HepG2 (cell line): ENCODE data around the gene CDIP1. TPM values are rescaled to one million over a fixed set of nuclear protein-coding genes. Genes with fewer than 3 reads are reported as not detected.

Experiments
- ATAC-seq: fragments of 200-7000 bp; cut with Tn5 transposase; 3 replicates; pipeline ENCODE4 v1.9.1; 2020; ENCODE audit warnings: mild to moderate bottlenecking, moderate library complexity
- BruUV-seq: library from RNA; stranded (reverse); fragments of 400-500 nt; replicated peaks from 2 replicates; lab custom pipeline; 2021; lab: Mats Ljungman, UMichigan
- CTCF ChIA-PET: fragments of 300-600 bp; formaldehyde crosslinking; extraction: SDS; loops from one replicate; lab custom pipeline; 2021; ENCODE audit warnings: low total read pairs, inconsistent platforms, low intra/inter-chr PET ratio; lab: Yijun Ruan, JAX
- POLR2A ChIA-PET: fragments of 350-600 bp; sonication (Branson Sonifier 250); formaldehyde crosslinking; loops from one replicate; lab custom pipeline; 2020; ENCODE audit warnings: antibody characterized with exemption, inconsistent platforms; lab: Yijun Ruan, JAX
- DNase-seq: peaks from one replicate; pipeline ENCODE4 v3.0.0-alpha.2; 2015; ENCODE audit warnings: low spot score
- FAIRE-seq: peaks from 3 replicates; lab custom pipeline; 2011; peaks lifted over from hg19 to GRCh38; lab: Jason Lieb, UNC
- H2AFZ ChIP-seq: one replicate; pipeline ENCODE4 v1.6.1; 2011; ENCODE audit warnings: low read length, inconsistent platforms
- H3K27ac ChIP-seq: fragments of 300-600 bp; 3 replicates; pipeline ENCODE4 v1.8.0; 2011; ENCODE audit warnings: mixed run types, mild to moderate bottlenecking, mixed read lengths, low read length, inconsistent platforms; ENCODE audit not compliant: insufficient read depth; ENCODE audit errors: extremely low read length
- H3K27me3 ChIP-seq, 2 experiments: fragments of 200-600 bp in 1 of 2; 2 replicates in 1 of 2; 3 replicates in 1 of 2; pipeline versions ENCODE4 v1.6.0 to v1.8.0; 2011; ENCODE audit warnings: low read length in 2 of 2, mild to moderate bottlenecking in 2 of 2, moderate library complexity in 2 of 2, inconsistent platforms in 1 of 2; ENCODE audit not compliant: insufficient read depth in 2 of 2, control insufficient read depth in 1 of 2
- H3K36me3 ChIP-seq, 2 experiments: fragments of 200-600 bp in 1 of 2; replicated peaks in 1 of 2; 2 replicates in 1 of 2; 3 replicates in 1 of 2; pipeline versions ENCODE4 v1.5.1 to v1.8.0; 2011; ENCODE audit warnings: low read length in 2 of 2, inconsistent platforms in 1 of 2; ENCODE audit not compliant: insufficient read depth in 2 of 2, control insufficient read depth in 1 of 2
- H3K4me1 ChIP-seq: 2 replicates; pipeline ENCODE4 v1.5.1; 2012; ENCODE audit warnings: low read length, inconsistent platforms; ENCODE audit not compliant: insufficient read depth
- H3K4me2 ChIP-seq: 2 replicates; pipeline ENCODE4 v1.6.0; 2011; ENCODE audit warnings: low read depth, low read length, inconsistent platforms
- H3K4me3 ChIP-seq, 3 experiments: fragments of 200-600 bp in 1 of 3; sonication (generic), shearing (Covaris generic) in 1 of 3; replicated peaks in 1 of 3; 2 replicates each; pipeline ENCODE4 v1.5.1; 2011 to 2016; ENCODE audit warnings: low read length in 3 of 3, inconsistent platforms in 2 of 3, low read depth in 2 of 3, mild to moderate bottlenecking in 2 of 3, control low read depth in 1 of 3, mixed read lengths in 1 of 3; ENCODE audit not compliant: insufficient read depth in 1 of 3
- H3K79me2 ChIP-seq: one replicate; pipeline ENCODE4 v1.6.1; 2011; ENCODE audit warnings: low read length, inconsistent platforms; ENCODE audit not compliant: insufficient read depth
- H3K9ac ChIP-seq: 2 replicates; pipeline ENCODE4 v1.6.0; 2011; ENCODE audit warnings: mild to moderate bottlenecking, low read depth, low read length, inconsistent platforms; ENCODE audit not compliant: insufficient read depth
- H3K9me3 ChIP-seq: 2 replicates; pipeline ENCODE4 v1.5.1; 2012; ENCODE audit warnings: mild to moderate bottlenecking, low read length
- H4K20me1 ChIP-seq: 2 replicates; pipeline ENCODE4 v1.6.0; 2011; ENCODE audit warnings: inconsistent platforms, mild to moderate bottlenecking, low read length, moderate library complexity; ENCODE audit not compliant: insufficient read depth
- FOXJ3 ChIP-seq: sonication (generic); formaldehyde crosslinking; IDR thresholded peaks from 2 replicates; pipeline ENCODE4 v1.4.0; 2020; ENCODE audit warnings: missing genetic modification reagents, mild to moderate bottlenecking, borderline replicate concordance
- GFI1 ChIP-seq: sonication (generic); formaldehyde crosslinking; IDR thresholded peaks from 2 replicates; pipeline ENCODE4 v1.5.0; 2020; ENCODE audit warnings: missing genetic modification reagents, mild to moderate bottlenecking, borderline replicate concordance
- HMGXB3 ChIP-seq: sonication (generic); formaldehyde crosslinking; IDR thresholded peaks from 2 replicates; pipeline ENCODE4 v1.4.0; 2020; ENCODE audit warnings: missing genetic modification reagents, borderline replicate concordance
- MLXIP ChIP-seq: sonication (generic); formaldehyde crosslinking; IDR thresholded peaks from 2 replicates; pipeline ENCODE4 v1.9.0; 2021; ENCODE audit warnings: missing genetic modification reagents, borderline replicate concordance
- MXD4 ChIP-seq: IDR thresholded peaks from 2 replicates; pipeline ENCODE4 v1.6.1; 2016; ENCODE audit warnings: mild to moderate bottlenecking, missing biosample characterization, missing genetic modification reagents
- POGZ ChIP-seq: sonication (generic); formaldehyde crosslinking; IDR thresholded peaks from 2 replicates; pipeline ENCODE4 v1.4.0; 2020; ENCODE audit warnings: mild to moderate bottlenecking, missing genetic modification reagents
- TFDP2 ChIP-seq: sonication (generic); formaldehyde crosslinking; IDR thresholded peaks from 2 replicates; pipeline ENCODE4 v1.4.0; 2020; ENCODE audit warnings: missing genetic modification reagents
- ZNF280B ChIP-seq: sonication (generic); formaldehyde crosslinking; IDR thresholded peaks from 2 replicates; pipeline ENCODE4 v1.5.0; 2020; ENCODE audit warnings: missing genetic modification reagents, mild to moderate bottlenecking, borderline replicate concordance
- ZNF501 ChIP-seq: sonication (generic); formaldehyde crosslinking; IDR thresholded peaks from 2 replicates; pipeline ENCODE4 v1.5.1; 2020; ENCODE audit warnings: mild to moderate bottlenecking, moderate library complexity, missing genetic modification reagents
- ZNF567 ChIP-seq: sonication (generic); formaldehyde crosslinking; IDR thresholded peaks from 2 replicates; pipeline ENCODE4 v1.8.1; 2023; ENCODE audit warnings: mild to moderate bottlenecking, missing genetic modification reagents, borderline replicate concordance
- WGBS: methylation state at CpG from one replicate; pipeline ENCODE4 v1.1.6; 2017; ENCODE audit warnings: low lambda C conversion rate; 5-methylcytosine and 5-hydroxymethylcytosine counted together
- in situ Hi-C: cut with HindIII; loops from 2 replicates; pipeline ENCODE4 v1.10.0; 2017; ENCODE audit warnings: low pct_unique_long_range_greater_than_20kb; ENCODE audit not compliant: extremely low pct_ligation_motif_present
- intact Hi-C: fragments of 100-400 bp; cut with micrococcal nuclease; formaldehyde crosslinking; loops from one replicate; pipeline ENCODE4 v1.10.0; 2022; ENCODE audit not compliant: unreplicated experiment
- polyA plus RNA-seq, 8 experiments: library from polyadenylated mRNA; depleted of rRNA in 3 of 8; stranded (reverse) in 7 of 8; unstranded in 1 of 8; fragments of >200 nt; fragmentation: Illumina TruSeq in 4 of 8; extraction: Trizol in 4 of 8; gene quantifications; 2 replicates each; pipeline versions ENCODE4 v1.2.1 to v1.2.3, GENCODE V29; 2011 to 2016; ENCODE audit warnings: low read depth in 4 of 8, missing spikeins in 1 of 8, mixed read lengths in 1 of 8; ENCODE audit not compliant: insufficient read depth in 1 of 8
- total RNA-seq, 5 experiments: library from RNA; depleted of rRNA; stranded (reverse); fragments of >200 nt; fragmentation: Illumina TruSeq; extraction: Trizol; gene quantifications; 2 replicates each; pipeline ENCODE4 v1.2.3, GENCODE V29; 2016; ENCODE audit warnings: low read depth in 1 of 5

CDIP1 gene
- total and polyA plus RNA-seq, 2 of the 13 experiments (the other 11 are each of a cell fraction or from before 2014, with no cell fraction given) = 31.2 to 56.7 TPM

GRCh38 chr16:4510747-4511426, 27.7 kb downstream of the CDIP1 start:
- Histone ChIP-seq H3K9ac (no peak overlapping the region), H3K4me1 (peaks cover 13% of the 10 kb centered on the region; the same call in 1 of the 2 replicates), H3K36me3 (peaks cover 33 to 71% of the 10 kb centered on the region in 2 experiments), H3K9me3 (no peaks in the 10 kb centered on the region), H3K27ac (no peak overlapping the region), H3K4me3 (no peak overlapping the region), H3K27me3 (no peaks in the 10 kb centered on the region), H2AFZ (no peak overlapping the region), H3K79me2 (peaks cover 16% of the 10 kb centered on the region), H4K20me1 (peaks cover 20% of the 10 kb centered on the region), H3K4me2 (no peak overlapping the region)
- WGBS = 88% methylated on average over 7 of the region's 14 CpGs
- in situ Hi-C loops = loop anchor here (5.0 to 25.0 kb wide), 3 partner anchors 36 to 451 kb away; partner anchors contain the start of gene SEC14L5
- BruUV-seq = no TSS peak
- ChIA-PET POLR2A (interaction anchor here (1.0 to 1.3 kb wide), 2 partner anchors 27 to 39 kb away, joined by 3 to 6 read pairs; partner anchors contain the start of gene CDIP1), CTCF (interaction anchor here (1.8 kb wide), 1 partner anchor 38 kb away, joined by 10 read pairs; no protein-coding TSS in a partner anchor)
- DNase-seq (no peak), FAIRE-seq (no peak), ATAC-seq (no peak)
- intact Hi-C loops = loop anchor here (2.0 kb wide), 2 partner anchors 38 to 74 kb away; no protein-coding TSS in a partner anchor
- TF ChIP-seq POGZ (no peak), MLXIP (CRISPR knock-in tag) (no peak), TFDP2 (no peak), ZNF567 (CRISPR knock-in tag) (no peak), ZNF280B (CRISPR knock-in tag) (0 out of 2 replicates have a peak, but pooled peaks have one; percentile 3), FOXJ3 (no peak), HMGXB3 (CRISPR knock-in tag) (no peak), MXD4 (CRISPR knock-in tag) (no peak), ZNF501 (CRISPR knock-in tag) (0 out of 2 replicates have a peak, but pooled peaks have one; percentile 27), GFI1 (CRISPR knock-in tag) (no peak)
